PFSK-1 (cell line): ENCODE measurements around the gene H6PD.

ENCODE experiments used
- FOXP2 ChIP-seq: optimal IDR thresholded peaks from 2 replicates; pipeline ENCODE3; 2011; ENCODE audit warnings: borderline replicate concordance, control low read depth, inconsistent platforms; ENCODE audit not compliant: insufficient read depth; ENCODE audit errors: extremely low read length, extremely low read depth
- POLR2AphosphoS5 ChIP-seq: IDR thresholded peaks from 2 replicates; pipeline ENCODE4 v1.6.1; 2012; ENCODE audit warnings: low read depth, mild to moderate bottlenecking, control low read depth, low read length, moderate library complexity
- REST ChIP-seq, 2 experiments: IDR thresholded peaks; 2 replicates each; pipeline versions ENCODE4 v1.6.1 to v1.8.0; 2011 to 2012; ENCODE audit warnings: low read depth in 2 of 2, low read length in 2 of 2, control low read depth in 1 of 2, inconsistent platforms in 1 of 2, mild to moderate bottlenecking in 1 of 2, moderate library complexity in 1 of 2; ENCODE audit not compliant: insufficient read depth in 1 of 2
- SIN3A ChIP-seq: IDR thresholded peaks from 2 replicates; pipeline ENCODE4 v1.6.1; 2012; ENCODE audit warnings: mild to moderate bottlenecking, low read length, moderate library complexity, borderline replicate concordance; ENCODE audit not compliant: insufficient read depth
- TAF1 ChIP-seq: IDR thresholded peaks from 2 replicates; pipeline ENCODE4 v1.6.1; 2012; ENCODE audit warnings: low read length, control low read depth, borderline replicate concordance; ENCODE audit not compliant: insufficient read depth

Gene H6PD

GRCh38 chr1:9238134-9238533 lies 3.6 kb downstream of the H6PD start:
- no peak for TF ChIP-seq POLR2AphosphoS5
- no peak for TF ChIP-seq SIN3A
- TF ChIP-seq REST (IDR thresholded peaks at IDR 0.05; ENCODE audit: insufficient read depth in 1 of 2, low read depth in 2 of 2, low read length in 2 of 2): no peak
- no peak for TF ChIP-seq FOXP2
- TF ChIP-seq TAF1: no peak

GRCh38 chr1:9238550-9238949 lies 4.0 kb downstream of the H6PD start:
- no peak for TF ChIP-seq POLR2AphosphoS5
- no peak for TF ChIP-seq FOXP2
- TF ChIP-seq TAF1: no peak
- no peak for TF ChIP-seq REST (IDR thresholded peaks at IDR 0.05; ENCODE audit: insufficient read depth in 1 of 2, low read depth in 2 of 2, low read length in 2 of 2)
- TF ChIP-seq SIN3A: no peak

- TF ChIP-seq SIN3A (no peak), POLR2AphosphoS5 (no peak), REST (IDR thresholded peaks at IDR 0.05; ENCODE audit: insufficient read depth in 1 of 2, low read depth in 2 of 2, low read length in 2 of 2) (no peak), FOXP2 (no peak), TAF1 (no peak)
Observed at GRCh38 chr1:9239622-9240401, 5.2 kb downstream of the H6PD start.

- TF ChIP-seq SIN3A (no peak), TAF1 (no peak), REST (IDR thresholded peaks at IDR 0.05; ENCODE audit: insufficient read depth in 1 of 2, low read depth in 2 of 2, low read length in 2 of 2) (no peak), FOXP2 (no peak), POLR2AphosphoS5 (no peak)
Observed at GRCh38 chr1:9240914-9241820, 6.6 kb downstream of the H6PD start.
